Measurements from ENCODE around the gene RPAP2.

The RPAP2 gene

GRCh38 chr1:92342401-92342800 lies 43.5 kb downstream of the RPAP2 start:
- no peak for ATAC-seq
- TF ChIP-seq ZFP3 (CRISPR knock-in tag; IDR thresholded peaks at IDR 0.05) (no peak), ESRRG (CRISPR knock-in tag; IDR thresholded peaks at IDR 0.05) (no peak), ISL1 (CRISPR knock-in tag; IDR thresholded peaks at IDR 0.05) (no peak), ZNF565 (CRISPR knock-in tag; conservative IDR thresholded peaks at IDR 0.05; ENCODE audit: low read depth) (no peak), PPARA (CRISPR knock-in tag; IDR thresholded peaks at IDR 0.05; ENCODE audit: borderline replicate concordance) (no peak), TOX (CRISPR knock-in tag; IDR thresholded peaks at IDR 0.05; ENCODE audit: borderline replicate concordance) (no peak), OSR1 (CRISPR knock-in tag; IDR thresholded peaks at IDR 0.05) (no peak), ZNF70 (CRISPR knock-in tag; IDR thresholded peaks at IDR 0.05) (no peak), CSDC2 (CRISPR knock-in tag; IDR thresholded peaks at IDR 0.05) (no peak), TCF4 (CRISPR knock-in tag; IDR thresholded peaks at IDR 0.05; ENCODE audit: borderline replicate concordance) (no peak), ZC3H10 (CRISPR knock-in tag; IDR thresholded peaks at IDR 0.05) (no peak), RARB (CRISPR knock-in tag; IDR thresholded peaks at IDR 0.05) (no peak)
- TF ChIP-seq, protein P1, sequence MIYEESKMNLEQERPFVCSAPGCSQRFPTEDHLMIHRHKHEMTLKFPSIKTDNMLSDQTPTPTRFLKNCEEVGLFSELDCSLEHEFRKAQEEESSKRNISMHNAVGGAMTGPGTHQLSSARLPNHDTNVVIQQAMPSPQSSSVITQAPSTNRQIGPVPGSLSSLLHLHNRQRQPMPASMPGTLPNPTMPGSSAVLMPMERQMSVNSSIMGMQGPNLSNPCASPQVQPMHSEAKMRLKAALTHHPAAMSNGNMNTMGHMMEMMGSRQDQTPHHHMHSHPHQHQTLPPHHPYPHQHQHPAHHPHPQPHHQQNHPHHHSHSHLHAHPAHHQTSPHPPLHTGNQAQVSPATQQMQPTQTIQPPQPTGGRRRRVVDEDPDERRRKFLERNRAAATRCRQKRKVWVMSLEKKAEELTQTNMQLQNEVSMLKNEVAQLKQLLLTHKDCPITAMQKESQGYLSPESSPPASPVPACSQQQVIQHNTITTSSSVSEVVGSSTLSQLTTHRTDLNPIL (CRISPR knock-in tag; IDR thresholded peaks at IDR 0.05; ENCODE audit: low read depth): no peak

GRCh38 chr1:92343061-92343460 lies 44.2 kb downstream of the RPAP2 start:
- TF ChIP-seq CSRNP3 (CRISPR knock-in tag; IDR thresholded peaks at IDR 0.05) (no peak), ESRRG (CRISPR knock-in tag; IDR thresholded peaks at IDR 0.05) (no peak), SNAI2 (CRISPR knock-in tag; IDR thresholded peaks at IDR 0.05) (no peak), TOX (CRISPR knock-in tag; IDR thresholded peaks at IDR 0.05; ENCODE audit: borderline replicate concordance) (no peak), BACH2 (CRISPR knock-in tag; IDR thresholded peaks at IDR 0.05; ENCODE audit: borderline replicate concordance) (no peak), ARNTL (CRISPR knock-in tag; IDR thresholded peaks at IDR 0.05; ENCODE audit: borderline replicate concordance, low read depth) (no peak), RARB (CRISPR knock-in tag; IDR thresholded peaks at IDR 0.05) (no peak), ZFP3 (CRISPR knock-in tag; IDR thresholded peaks at IDR 0.05) (no peak), PPARA (CRISPR knock-in tag; IDR thresholded peaks at IDR 0.05; ENCODE audit: borderline replicate concordance) (no peak), PATZ1 (CRISPR knock-in tag; IDR thresholded peaks at IDR 0.05; ENCODE audit: borderline replicate concordance) (no peak), TCF4 (CRISPR knock-in tag; IDR thresholded peaks at IDR 0.05; ENCODE audit: borderline replicate concordance) (no peak), ZFP30 (CRISPR knock-in tag; IDR thresholded peaks at IDR 0.05) (no peak)

DNA sequence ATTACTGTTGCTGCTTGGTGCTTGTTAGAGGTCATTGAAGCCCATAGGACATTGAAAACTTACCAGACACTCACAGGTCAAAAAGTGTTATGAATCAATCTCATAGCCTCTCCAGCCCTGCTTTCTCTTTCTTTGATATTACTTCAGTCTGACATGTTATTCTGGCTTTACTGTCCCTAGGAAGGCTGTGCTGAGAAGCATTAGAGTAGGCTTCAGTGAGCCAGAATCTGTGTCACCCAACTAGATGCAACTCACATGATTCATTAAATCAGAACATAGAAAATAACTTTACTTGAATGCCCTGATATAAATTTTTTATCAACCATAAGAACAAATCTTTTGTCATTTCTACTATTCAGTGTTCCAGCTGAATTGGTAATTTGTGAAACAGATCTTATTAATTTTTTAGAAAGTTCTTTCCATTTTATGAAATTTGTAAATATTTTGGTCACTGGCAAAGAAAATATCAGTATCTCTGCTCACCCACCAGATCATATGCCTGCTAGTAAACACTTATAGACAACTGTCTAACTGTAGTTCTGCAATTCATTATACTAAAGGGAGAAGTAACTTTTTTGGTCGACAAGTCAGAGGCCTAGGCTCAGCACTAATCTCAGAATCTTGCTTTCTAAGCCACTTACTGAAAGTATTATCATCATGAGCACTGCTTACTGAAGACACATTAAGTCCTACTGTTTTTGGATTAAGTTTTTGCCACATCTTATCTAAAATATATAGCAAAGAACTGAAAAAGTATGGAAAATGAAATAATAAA lies 48.2 kb downstream of the RPAP2 start:
- TF ChIP-seq ZFP3 (CRISPR knock-in tag; IDR thresholded peaks at IDR 0.05) (no peak), ZNF8 (CRISPR knock-in tag; IDR thresholded peaks at IDR 0.05) (no peak), BACH2 (CRISPR knock-in tag; IDR thresholded peaks at IDR 0.05; ENCODE audit: borderline replicate concordance) (no peak)
- no peak for ATAC-seq

More at GRCh38 chr1:92343061-92343460, 44.2 kb downstream of the RPAP2 start:
- no peak for ATAC-seq

DNA sequence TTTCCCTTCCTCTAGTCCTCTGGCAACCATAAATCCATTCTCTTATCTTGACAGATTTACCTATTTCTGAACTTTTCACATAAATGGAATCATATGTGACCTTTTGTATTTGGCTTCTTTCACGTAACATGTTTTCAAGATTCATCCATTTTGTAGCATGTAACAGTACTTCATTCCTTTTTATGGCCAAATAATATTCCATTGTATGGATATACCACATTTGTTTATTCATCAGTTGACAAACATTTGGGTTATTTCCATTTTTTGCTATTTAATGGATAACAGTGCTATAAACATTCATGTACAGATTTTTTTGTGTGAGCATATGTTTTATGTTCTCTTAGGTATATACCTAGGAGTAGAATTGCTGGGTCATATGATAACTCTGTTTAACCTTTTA lies 54.0 kb downstream of the RPAP2 start:
- ATAC-seq: no peak
- TF ChIP-seq ZNF8 (CRISPR knock-in tag; IDR thresholded peaks at IDR 0.05) (peak; percentile 99), ARNTL (CRISPR knock-in tag; IDR thresholded peaks at IDR 0.05; ENCODE audit: borderline replicate concordance, low read depth) (no peak)

- no peak for TF ChIP-seq SNAI2 (CRISPR knock-in tag; IDR thresholded peaks at IDR 0.05)
- no peak for TF ChIP-seq POU6F1 (CRISPR knock-in tag; IDR thresholded peaks at IDR 0.05; ENCODE audit: borderline replicate concordance, low read depth)
- no peak for ATAC-seq
Measured at GRCh38 chr1:92354259-92354658, 55.4 kb downstream of the RPAP2 start.

All from SK-N-SH treated with all-trans-retinoic acid at 6 μM for 48 hours (cell line).